Tibial nerve (tissue), 4 donors: ENCODE measurements around the gene HES4. TPM values are rescaled to one million over a fixed set of nuclear protein-coding genes. Genes with fewer than 3 reads are reported as not detected.

Experiments
- DNase-seq, 2 donors: peaks; one replicate each; pipeline ENCODE4 v3.0.0-alpha.2; 2019; ENCODE audit warnings: low spot score in 2 of 2
- H3K27ac ChIP-seq, 4 donors: fragments of 200-600 bp; sonication (generic) in 3 of 4; one replicate each; pipeline ENCODE4 v1.5.1; 2017 to 2019; ENCODE audit warnings: mild to moderate bottlenecking in 1 of 4
- H3K27me3 ChIP-seq, 2 donors: fragments of 200-600 bp; sonication (generic) in 1 of 2; one replicate each; pipeline versions ENCODE4 v1.5.1 to v1.6.0; 2017 to 2019
- H3K36me3 ChIP-seq, 3 donors: fragments of 200-600 bp; sonication (generic); one replicate each; pipeline ENCODE4 v1.5.1; 2018 to 2019
- H3K4me1 ChIP-seq, 4 donors: fragments of 200-600 bp; sonication (generic) in 3 of 4; one replicate each; pipeline ENCODE4 v1.5.1; 2017 to 2019
- H3K4me3 ChIP-seq, 4 donors: fragments of 200-600 bp; sonication (generic) in 3 of 4; one replicate each; pipeline ENCODE4 v1.5.1; 2017 to 2019; ENCODE audit warnings: mild to moderate bottlenecking in 1 of 4, moderate library complexity in 1 of 4
- H3K9me3 ChIP-seq, 4 donors: fragments of 200-600 bp; sonication (generic) in 3 of 4; one replicate each; pipeline ENCODE4 v1.5.1; 2017 to 2019
- CTCF ChIP-seq, 5 experiments: fragments of 200-600 bp in 3 of 5; fragments of 450-650 bp in 2 of 5; sonication (generic) in 3 of 5; IDR thresholded peaks; one replicate each; pipeline ENCODE4 v1.5.1; 2016 to 2019; ENCODE audit warnings: antibody characterized with exemption in 5 of 5, mild to moderate bottlenecking in 3 of 5, moderate library complexity in 2 of 5
- EP300 ChIP-seq, 2 donors: sonication (generic); formaldehyde crosslinking; IDR thresholded peaks; one replicate each; pipeline ENCODE4 v1.6.1; 2017; ENCODE audit warnings: antibody characterized with exemption in 2 of 2, mild to moderate bottlenecking in 1 of 2
- POLR2A ChIP-seq, 2 donors: fragments of 450-650 bp; IDR thresholded peaks; one replicate each; pipeline ENCODE4 v1.6.1; 2017; ENCODE audit warnings: antibody characterized with exemption in 2 of 2, mild to moderate bottlenecking in 2 of 2, moderate library complexity in 2 of 2
- WGBS, 2 donors: methylation state at CpG; one replicate each; pipeline ENCODE4 v1.1.5; 2018; 5-methylcytosine and 5-hydroxymethylcytosine counted together
- total RNA-seq, 4 donors: library from RNA; depleted of rRNA; stranded (reverse); fragments of >200 nt; gene quantifications; one replicate each; pipeline ENCODE4 v1.1.0, GENCODE V29; 2016

HES4 gene
- total RNA-seq, 4 donors from 2014 or later, result 26.9 to 70.8 (median 58.7) TPM

- DNase-seq, result no peak
- WGBS, 2 donors, result 81 to 88% methylated on average over 11 to 19 of the region's 22 CpGs
- no peaks in the 10 kb centered on the region for H3K36me3 ChIP-seq
Observed at GRCh38 chr1:1003618-1004419, 3.9 kb upstream of the HES4 start.

GRCh38 chr1:1001057-1001783, 1.3 kb upstream of the HES4 start:
- H3K36me3 ChIP-seq, result no peaks in the 10 kb centered on the region
- H3K4me3 ChIP-seq, result peak overlapping the region; percentile 49 to 70 (median 65)
- no peak for DNase-seq
- peaks cover 0 to 55% (median 29%) of the 10 kb centered on the region in 4 donors for H3K4me1 ChIP-seq
- peak in 1 of 5 experiments; percentile 6 for TF ChIP-seq CTCF (IDR thresholded peaks at IDR 0.05)
- no peak for TF ChIP-seq POLR2A (IDR thresholded peaks at IDR 0.05)
- TF ChIP-seq EP300 (IDR thresholded peaks at IDR 0.05), result no peak
- H3K27me3 ChIP-seq, result peaks cover 2 to 69% of the 10 kb centered on the region in 2 donors
- H3K9me3 ChIP-seq, result no peaks in the 10 kb centered on the region
- H3K27ac ChIP-seq, result peak overlapping the region; percentile 85 to 98 (median 95)
- 1 to 2% methylated on average over 22 to 41 of the region's 58 CpGs for WGBS, 2 donors

More at GRCh38 chr1:1003618-1004419, 3.9 kb upstream of the HES4 start:
- Histone ChIP-seq H3K27ac (no peak overlapping the region), H3K9me3 (no peaks in the 10 kb centered on the region), H3K4me3 (no peak overlapping the region), H3K27me3 (peaks cover 2 to 59% of the 10 kb centered on the region in 2 donors), H3K4me1 (peaks cover 0 to 46% (median 28%) of the 10 kb centered on the region in 4 donors)
- TF ChIP-seq EP300 (IDR thresholded peaks at IDR 0.05) (no peak), CTCF (IDR thresholded peaks at IDR 0.05) (no peak), POLR2A (IDR thresholded peaks at IDR 0.05) (no peak)

- Histone ChIP-seq H3K27me3 (peaks cover 2 to 62% of the 10 kb centered on the region in 2 donors), H3K4me3 (peak overlapping the region; percentile 49 to 70 (median 65)), H3K36me3 (no peaks in the 10 kb centered on the region), H3K9me3 (no peaks in the 10 kb centered on the region), H3K4me1 (peaks cover 0 to 53% (median 29%) of the 10 kb centered on the region in 4 donors), H3K27ac (peak overlapping the region; percentile 85 to 98 (median 95))
- DNase-seq, result peak in 1 of 2 donors; percentile 57
- 0 to 1% methylated on average over 8 to 39 of the region's 75 CpGs for WGBS, 2 donors
- TF ChIP-seq POLR2A (IDR thresholded peaks at IDR 0.05) (peak in 1 of 2 donors; percentile 64), CTCF (IDR thresholded peaks at IDR 0.05) (peak in 2 of 5 experiments; percentile 17 to 22), EP300 (IDR thresholded peaks at IDR 0.05) (peak; percentile 83 to 97)
Observed at GRCh38 chr1:1000357-1001056, 610 bp upstream of the HES4 start.

- Histone ChIP-seq H3K4me1 (peaks cover 0 to 44% (median 24%) of the 10 kb centered on the region in 4 donors), H3K9me3 (no peaks in the 10 kb centered on the region), H3K27me3 (peaks cover 0 to 49% of the 10 kb centered on the region in 2 donors), H3K4me3 (peak overlapping the region; percentile 40 to 70 (median 47)), H3K27ac (peak overlapping the region; percentile 71 to 98 (median 88)), H3K36me3 (no peaks in the 10 kb centered on the region)
- no peak for DNase-seq
- TF ChIP-seq CTCF (IDR thresholded peaks at IDR 0.05) (peak in 1 of 5 experiments; percentile 21), POLR2A (IDR thresholded peaks at IDR 0.05) (no peak)
- 0% methylated on average over 40 of the region's 86 CpGs; no CpG with 5 or more reads in 1 of the 2 donors for WGBS, 2 donors
Observed at GRCh38 chr1:998995-999724, 737 bp downstream of the HES4 start.
